Activated CD8-positive, alpha-beta memory T cell treated with anti-CD3 and anti-CD28 coated beads for 48 hours (primary cell): ENCODE results near the gene KLHDC10.
"Not testable (repeated sequence)": the region's sequence is repeated elsewhere in the genome, so short reads cannot be mapped to it uniquely, and the experiment has no call there.

Source experiments
- DNase-seq, 3 experiments: peaks; one replicate each; pipeline ENCODE4 v3.0.0-alpha.2; 2020; ENCODE audit warnings: low read depth in 2 of 3, low spot score in 2 of 3

Gene KLHDC10

DNA sequence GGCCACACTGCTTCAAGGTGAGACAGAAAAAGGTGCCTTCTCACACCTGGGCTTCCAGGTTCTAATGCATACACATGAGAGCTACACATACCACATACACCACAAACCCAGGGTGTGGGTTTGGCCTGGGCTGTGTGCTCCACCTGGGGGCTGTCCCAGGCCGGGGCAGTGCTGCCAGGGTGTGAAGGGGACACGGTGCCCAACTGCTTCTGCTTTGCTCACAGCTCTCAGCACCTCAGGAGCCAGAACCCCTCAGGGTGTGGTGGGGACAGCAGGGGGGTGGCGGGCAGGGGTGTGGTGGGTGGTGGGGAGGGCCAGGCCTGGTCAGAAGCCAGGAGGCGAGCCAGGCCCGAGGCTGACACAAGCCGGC, 83.8 kb downstream of the KLHDC10 start:
- DNase-seq = no peak

DNA sequence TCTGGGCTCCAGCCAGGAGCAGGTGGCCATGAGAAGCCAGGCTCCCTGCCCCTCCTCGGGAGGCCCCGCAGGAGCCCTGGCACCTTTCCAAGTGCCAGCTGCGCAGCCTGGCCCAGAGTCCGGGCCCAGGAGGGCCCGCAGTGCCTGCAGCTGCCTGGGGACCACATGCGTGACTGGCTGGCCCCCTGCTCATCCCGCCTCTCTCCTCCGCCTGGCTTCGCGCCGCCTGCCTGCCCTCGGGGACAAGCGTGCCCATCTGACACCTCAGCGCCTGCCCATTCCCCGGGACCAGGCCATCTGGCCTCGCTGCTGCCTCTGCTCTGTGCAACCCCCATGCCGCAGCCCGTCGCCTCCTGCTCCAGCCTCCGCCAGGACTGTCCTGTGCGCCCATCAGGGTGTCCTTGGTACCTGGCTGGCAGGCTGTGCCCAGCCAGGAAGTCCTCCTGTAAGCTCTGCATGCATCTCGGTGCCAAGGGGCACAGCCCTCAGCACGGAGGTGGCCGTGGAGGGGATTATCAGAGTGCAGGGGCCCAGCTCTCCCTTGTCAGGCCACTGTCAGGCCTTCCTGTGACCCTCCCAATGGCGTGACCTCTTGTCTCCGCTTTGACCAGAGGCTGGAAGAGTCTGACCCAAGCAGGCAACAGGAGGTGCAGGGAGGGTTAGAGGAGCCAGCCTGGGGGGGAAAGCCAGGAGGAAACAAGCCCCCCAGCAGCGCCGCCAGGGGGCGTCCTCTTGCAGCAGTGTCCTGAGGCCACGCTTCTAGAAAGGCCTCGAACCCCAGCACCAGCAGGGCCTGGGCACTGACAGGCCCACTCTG, 84.4 kb downstream of the KLHDC10 start:
- no peak for DNase-seq

DNA sequence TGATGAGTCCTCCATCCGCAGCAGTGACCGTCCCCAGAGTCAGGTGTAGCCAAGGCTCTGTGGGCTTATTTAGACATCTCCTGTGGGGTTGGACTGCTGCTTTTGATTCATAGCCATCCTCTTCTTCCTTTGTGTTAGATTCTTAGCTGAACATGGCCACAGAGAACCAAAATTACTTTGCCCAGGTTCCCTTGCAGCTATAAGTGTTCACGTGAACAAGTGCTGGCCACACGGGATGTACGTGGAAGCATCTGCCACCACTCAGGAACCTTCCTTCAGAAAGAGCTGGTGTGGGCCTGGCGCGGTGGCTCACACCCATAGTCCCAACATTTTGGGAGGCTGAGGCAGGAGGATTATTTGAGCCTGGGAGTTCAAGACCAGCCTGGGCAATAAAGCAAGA, 85.8 kb downstream of the KLHDC10 start:
- no peak for DNase-seq

DNA sequence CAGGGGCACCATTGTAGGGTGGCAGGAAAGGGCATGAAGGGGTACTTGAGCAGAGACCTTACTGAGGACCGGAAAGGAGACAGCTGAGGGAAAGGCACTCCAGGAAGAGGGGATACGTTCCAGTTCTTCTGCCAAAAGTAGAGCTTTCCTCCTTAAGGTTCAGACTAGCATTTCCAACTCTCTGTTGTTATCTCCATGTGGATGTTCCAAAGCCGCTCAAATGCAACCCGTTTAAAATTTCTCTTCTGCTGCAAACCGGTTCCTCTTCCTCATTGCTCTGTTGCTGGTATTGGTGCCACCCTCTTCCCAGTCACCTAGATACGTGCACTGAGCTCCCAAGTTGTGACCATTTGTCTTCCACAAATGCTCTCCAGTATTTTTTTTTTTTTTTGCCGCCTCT, 87.4 kb downstream of the KLHDC10 start:
- no peak for DNase-seq

DNA sequence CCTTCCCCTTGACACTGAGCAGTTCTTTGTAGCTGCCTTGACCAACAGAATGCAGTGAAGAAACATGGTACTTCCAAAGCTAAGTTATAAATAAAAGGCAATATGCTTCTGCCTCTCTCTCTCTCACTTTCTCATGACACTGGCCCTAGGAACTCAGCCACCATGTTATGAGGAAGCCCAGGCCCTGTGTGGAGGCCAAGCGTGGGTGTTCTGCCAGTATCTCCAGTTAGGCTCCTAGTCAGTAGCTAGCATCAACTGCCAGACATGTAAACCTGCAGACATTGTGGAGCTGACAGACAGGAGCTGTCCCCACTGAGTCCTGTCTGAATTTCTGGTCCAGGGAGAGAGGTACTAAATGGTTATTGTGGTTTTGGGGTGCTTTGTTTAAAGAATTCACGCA, 89.7 kb downstream of the KLHDC10 start:
- DNase-seq = no peak

DNA sequence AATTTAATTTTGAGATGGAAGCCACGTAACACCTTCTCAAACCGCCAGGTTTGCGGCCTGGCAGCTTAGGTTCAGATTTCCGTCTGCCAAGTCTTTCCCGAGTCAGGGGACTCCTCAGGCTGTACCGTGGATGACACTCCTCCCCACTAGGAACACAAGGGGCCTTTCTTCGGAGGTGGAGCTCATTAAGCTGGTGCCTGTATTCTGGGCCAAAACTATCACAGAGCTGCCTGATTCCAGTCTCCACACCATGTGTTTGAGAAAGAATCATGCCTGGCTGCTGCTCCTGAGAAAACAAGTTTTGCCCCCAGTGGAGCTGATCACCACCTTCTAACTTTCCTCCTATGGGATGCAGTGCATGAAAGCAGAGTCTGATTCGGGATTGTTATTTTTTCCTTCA, 90.1 kb downstream of the KLHDC10 start:
- DNase-seq = no peak

DNA sequence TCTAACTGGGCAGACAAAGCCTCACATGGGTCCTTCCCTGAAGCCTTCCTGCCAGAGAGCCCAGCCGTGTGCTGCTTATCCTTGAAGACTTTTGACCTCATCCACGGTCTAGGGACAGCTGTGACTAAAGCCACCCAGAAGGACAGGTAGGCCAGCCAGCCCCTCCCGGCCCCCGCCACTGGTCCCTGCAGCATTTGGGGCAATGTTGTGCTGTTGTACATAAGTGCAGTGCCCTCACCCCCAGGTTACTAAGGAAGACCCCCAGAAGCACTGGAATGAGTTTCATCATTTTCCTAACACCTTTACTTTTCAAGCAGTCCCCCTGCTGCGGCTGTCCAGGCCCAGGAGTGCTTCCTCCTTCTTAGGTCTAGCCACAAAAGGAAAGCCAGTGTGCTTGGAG, 91.9 kb downstream of the KLHDC10 start:
- no peak for DNase-seq

DNA sequence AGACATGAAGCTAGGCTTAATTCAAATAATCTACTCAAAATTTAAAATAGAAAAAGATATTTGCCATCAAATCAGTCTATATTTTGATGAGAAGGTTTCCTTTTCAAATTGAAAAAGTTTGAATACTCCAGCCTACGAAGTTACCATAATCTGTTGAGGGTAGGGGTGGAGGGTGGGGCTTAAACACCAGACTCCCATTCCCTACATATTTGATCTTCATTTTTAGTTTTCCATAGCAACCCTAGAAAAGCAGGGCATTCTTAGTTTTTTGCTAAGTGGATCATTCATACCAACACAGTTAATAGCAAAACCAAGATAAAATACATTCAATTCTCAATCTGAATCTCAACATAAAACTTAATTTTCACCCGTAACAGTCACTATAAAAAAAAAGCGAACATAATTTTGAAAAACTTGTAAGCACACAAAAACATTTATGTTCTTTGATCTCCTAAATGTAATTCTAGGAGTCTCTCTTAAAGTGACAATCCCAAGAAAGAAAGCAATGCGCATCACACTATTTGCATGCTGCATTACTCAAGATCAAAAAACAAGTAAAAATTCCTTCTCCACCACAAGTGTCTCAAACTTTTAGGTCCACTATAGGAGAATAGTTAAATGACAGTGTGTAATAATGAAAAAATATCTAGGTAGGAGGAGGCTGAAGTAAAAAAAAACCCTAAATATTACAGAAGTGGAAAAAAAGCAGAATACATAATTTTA, 104.1 kb downstream of the KLHDC10 start:
- DNase-seq = no peak

DNA sequence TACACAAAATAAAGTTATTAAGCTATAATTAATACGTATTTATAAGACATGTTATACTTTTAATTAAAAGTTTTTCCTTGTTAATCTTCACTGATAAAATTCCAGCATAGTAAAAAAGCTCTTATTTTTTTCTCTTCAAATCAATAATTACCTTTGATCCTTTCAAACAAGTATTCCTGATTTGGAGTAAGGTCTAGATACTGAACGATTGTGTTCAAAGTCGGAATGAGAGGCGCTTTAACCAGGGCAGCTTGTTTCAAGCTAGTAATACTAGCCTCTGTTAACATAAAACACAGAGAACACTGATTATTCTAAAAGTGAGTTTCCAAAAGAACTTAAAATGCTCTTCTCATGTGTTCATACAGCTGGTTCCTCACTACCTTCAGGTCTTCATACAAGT, 107.9 kb downstream of the KLHDC10 start:
- DNase-seq = no peak

DNA sequence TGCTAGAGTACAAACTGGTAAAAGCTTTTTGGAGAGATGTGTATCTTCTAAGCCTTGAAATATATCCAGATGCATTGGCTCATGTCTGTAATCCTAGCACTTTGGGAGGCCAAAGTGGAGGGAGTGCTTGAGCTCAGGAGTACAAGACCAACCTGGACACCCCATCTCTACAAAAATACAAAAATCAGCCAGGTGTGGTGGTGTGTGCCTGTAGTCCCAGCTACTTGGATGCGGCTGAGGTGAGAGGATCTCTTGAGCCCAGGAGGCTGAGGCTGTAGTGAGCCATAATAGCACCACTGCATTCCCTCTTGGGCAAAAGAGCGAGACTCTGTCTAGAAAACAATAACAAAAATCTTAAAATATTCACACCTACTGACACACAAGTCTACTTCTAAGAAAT, 109.3 kb downstream of the KLHDC10 start:
- no peak for DNase-seq

DNA sequence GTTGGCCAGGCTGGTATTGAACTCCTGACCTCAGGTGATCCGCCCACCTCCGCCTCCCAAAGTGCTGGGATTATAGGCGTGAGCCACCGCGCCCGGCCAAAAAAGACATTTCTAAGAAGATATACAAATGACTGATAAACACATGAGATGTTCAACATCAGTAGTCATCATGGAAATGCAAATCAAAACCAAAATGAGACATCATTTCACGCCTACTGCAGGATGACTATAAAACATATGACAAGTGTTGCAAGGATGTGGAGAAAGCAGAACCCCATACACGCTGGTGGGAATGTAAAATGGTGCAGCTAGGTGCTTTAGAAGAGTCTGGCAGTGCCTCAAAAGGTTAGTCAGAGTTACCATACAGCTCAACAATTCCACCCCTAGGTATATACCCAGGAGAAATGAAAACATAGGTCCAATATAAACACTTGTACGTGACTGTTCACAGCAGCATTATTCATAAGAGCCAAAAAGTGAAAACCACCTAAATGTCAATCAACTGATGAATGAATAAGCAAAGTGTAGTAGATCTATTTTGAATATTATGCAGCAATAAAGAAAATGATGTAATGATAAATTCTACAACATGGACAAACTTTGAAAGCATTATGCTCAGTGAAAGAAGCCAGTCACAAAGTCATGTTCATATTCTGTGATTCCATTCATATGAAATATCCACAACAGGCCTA, 110.4 kb downstream of the KLHDC10 start:
- DNase-seq = peak in 1 of 3 experiments; percentile 27

DNA sequence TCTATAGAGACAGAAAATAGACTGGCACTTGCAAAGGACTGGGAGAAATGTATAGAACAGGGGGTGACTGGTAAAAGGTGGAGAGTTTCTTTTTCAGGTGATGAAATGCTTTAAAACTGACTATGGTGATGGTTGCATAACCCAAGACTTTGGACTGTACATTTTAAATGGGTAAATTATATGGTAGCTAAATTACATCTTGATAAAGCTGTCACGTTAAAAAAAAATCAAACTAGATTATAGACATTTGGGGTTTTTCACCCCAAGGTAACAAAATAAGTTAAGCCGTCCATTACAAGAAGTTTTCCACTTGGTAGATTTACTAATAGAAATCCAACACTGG, 110.9 kb downstream of the KLHDC10 start:
- DNase-seq = no peak

DNA sequence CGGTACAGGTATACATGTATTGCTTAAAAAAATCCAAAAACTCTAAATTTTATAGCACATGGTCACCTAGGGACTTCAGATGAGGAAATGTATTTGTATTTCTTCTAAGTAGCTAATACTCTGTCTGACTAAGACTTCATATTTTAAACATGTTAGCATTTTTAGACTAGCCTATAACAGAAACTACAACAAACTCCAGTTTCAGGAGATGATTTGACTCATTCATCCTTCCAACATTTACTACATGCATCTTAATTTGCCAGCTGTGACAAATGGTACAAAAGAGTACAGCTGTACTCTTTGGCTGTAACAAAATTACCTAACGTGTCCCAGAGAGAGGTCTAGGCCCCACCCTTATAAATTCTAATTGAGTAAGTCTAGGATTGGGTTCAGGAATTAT, 112.7 kb downstream of the KLHDC10 start:
- DNase-seq = no peak

DNA sequence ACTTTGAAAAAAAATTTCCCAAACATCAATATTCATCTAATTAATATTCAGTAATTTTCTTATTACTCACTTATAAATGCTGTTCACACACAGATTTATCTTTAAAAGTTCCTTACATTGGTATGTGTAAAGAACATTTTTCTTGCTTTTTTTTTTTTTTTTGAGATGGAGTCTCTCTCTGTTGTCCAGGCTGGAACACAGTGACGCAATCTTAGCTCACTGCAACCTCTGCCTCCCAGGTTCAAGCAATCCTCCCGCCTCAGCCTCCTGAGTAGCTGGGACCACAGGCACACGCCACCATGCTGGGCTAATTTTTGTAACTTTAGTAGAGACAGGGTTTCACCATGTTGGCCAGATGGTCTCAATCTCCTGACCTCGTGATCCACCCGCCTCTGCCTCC, 114.0 kb downstream of the KLHDC10 start:
- not testable (repeated sequence) for DNase-seq
